SK-N-SH (cell line): ENCODE data around the gene ABCB6.

Experiments
- CTCF ChIP-seq: fragments of 200-600 bp; sonication (generic); IDR thresholded peaks from 2 replicates; pipeline ENCODE4 v1.6.1; 2017; ENCODE audit warnings: antibody characterized with exemption, mild to moderate bottlenecking, moderate library complexity
- JUND ChIP-seq: IDR thresholded peaks from 2 replicates; pipeline ENCODE4 v1.4.0; 2012
- POLR2AphosphoS5 ChIP-seq: IDR thresholded peaks from 2 replicates; pipeline ENCODE4 v1.6.1; 2012; ENCODE audit warnings: low read depth, low read length
- RAD21 ChIP-seq: IDR thresholded peaks from 2 replicates; pipeline ENCODE4 v1.6.1; 2012; ENCODE audit warnings: mild to moderate bottlenecking, low read length
- SIN3A ChIP-seq: IDR thresholded peaks from 2 replicates; pipeline ENCODE4 v1.6.1; 2012; ENCODE audit warnings: low read depth, mild to moderate bottlenecking, low read length, moderate library complexity, borderline replicate concordance
- TF ChIP-seq, protein P1 (sequence below): IDR thresholded peaks from 2 replicates; pipeline ENCODE4 v1.4.0; 2012; ENCODE audit warnings: low read depth

DNA sequence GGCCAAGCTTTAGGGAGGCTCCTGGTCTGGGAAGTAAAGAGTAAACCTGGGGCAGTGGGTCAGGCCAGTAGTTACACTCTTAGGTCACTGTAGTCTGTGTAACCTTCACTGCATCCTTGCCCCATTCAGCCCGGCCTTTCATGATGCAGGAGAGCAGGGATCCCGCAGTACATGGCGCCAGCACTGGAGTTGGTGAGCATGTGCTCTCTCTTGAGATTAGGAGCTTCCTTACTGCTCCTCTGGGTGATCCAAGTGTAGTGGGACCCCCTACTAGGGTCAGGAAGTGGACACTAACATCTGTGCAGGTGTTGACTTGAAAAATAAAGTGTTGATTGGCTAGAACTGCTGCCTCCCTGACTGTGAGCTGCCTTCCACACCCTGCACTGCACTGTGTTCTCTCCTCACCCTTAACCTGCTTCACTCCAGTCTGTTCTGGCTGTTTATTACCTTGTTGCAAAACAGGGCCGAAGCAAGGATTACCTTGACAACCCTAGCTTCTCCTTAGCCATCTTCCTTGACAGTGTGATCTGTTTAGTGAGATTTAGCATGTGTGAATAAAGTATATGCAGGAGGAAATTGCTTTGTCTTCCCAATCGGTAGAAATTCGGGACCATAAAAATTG is 35.5 kb downstream of the ABCB6 start:
- TF ChIP-seq SIN3A, result no peak
- no peak for TF ChIP-seq CTCF
- no peak for TF ChIP-seq JUND
- no peak for TF ChIP-seq RAD21
- TF ChIP-seq POLR2AphosphoS5, result no peak
- TF ChIP-seq, protein P1, sequence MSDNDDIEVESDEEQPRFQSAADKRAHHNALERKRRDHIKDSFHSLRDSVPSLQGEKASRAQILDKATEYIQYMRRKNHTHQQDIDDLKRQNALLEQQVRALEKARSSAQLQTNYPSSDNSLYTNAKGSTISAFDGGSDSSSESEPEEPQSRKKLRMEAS, result no peak
